HG02571 (cell line): ENCODE measurements around the gene PPP1CA.
A peak's percentile ranks its signal among the peaks of the same experiment; 100 is the strongest.

Experiments
- ATAC-seq: cut with Tn5 transposase; IDR thresholded peaks from one replicate; pipeline ENCODE4 v1.9.1; 2021; ENCODE audit warnings: mild to moderate bottlenecking, moderate library complexity; ENCODE audit not compliant: unreplicated experiment

The PPP1CA gene

GRCh38 chr11:67353317-67354074 lies 48.2 kb downstream of the PPP1CA start, which contains the start of gene POLD4:
TSS of gene POLD4 (minus strand) at chr11:67353546. CDS start at chr11:67353399, 147 bp downstream.
- ATAC-seq: peak; percentile 77

DNA sequence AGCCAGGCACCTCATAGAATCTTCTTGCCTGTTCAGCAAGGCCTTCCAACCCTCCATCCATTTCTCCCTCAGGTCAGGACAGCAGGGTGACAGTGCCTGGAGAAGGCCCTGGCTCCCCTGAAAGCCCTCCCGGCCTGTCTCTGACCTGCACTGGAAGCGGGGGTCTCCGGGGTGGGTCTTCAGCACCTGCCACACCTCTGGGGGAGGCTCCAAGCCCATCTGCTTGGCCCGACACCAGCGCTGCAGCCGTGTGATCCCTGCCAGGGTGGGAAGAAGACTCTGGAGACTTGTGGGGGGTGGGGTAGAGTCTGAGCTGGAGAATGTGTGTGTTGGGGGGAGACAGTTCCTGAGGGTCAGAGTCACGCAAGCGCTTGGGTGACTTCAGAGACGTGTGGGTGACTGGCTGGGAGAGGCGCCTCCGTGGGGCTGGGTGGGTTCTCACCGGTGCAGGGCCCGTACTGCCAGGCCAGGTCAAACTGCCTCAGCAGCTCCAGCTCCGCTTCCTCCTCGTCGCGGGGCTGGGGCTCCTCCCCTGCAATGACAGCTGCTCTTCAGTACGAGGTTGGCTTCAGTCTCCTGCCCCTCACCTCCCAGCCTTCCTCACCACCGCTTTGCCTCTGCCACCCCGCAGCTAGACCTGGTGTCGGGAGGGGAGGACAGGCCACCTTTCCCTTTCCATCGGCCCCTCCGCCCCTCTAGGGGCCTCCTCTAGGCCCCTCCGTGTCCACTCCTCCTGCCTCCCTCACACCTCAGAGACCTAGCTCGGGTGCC lies 48.9 kb downstream of the PPP1CA start:
- ATAC-seq: peak; percentile 18

DNA sequence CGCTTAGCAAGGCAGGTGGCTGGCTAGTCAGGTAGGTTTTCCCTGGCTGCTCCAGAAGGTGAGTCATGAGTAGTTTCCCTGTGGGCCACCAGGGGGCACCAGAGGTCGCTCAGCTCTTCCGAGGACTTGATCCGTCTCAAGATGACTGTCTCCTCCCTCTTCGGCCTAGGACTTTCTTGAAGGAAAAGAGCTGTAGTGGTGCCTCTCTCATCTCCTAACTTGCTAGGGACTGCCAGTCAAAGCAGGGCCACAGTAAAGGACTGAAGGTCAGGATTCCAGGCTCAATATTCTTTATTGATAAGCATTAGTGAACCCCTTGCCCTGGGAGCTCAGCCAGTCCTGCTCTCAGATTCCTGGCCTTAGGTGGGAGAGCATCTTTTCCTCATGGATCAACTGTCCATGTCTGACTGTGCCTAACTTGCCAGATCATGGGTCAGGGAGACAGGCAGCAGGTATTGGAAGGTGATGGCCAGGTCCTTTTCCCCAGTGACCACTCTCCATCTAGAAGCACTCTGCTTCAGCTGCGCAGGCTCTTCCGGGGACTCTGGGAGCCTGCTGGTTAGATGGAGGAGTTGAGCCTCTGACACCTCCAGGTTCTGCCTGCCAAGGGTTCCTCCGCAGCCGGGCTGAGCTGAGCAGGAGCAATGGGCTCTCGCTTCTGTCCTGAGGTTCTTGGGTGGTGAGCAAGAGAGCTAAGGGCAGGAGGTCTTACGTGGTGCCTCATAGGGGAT lies 50.2 kb downstream of the PPP1CA start:
- ATAC-seq: no peak

GRCh38 chr11:67349928-67350465 lies 51.7 kb downstream of the PPP1CA start:
- no peak for ATAC-seq

- ATAC-seq: no peak
These were observed 52.2 kb downstream of the PPP1CA start for GRCh38 chr11:67349457-67349856.

DNA sequence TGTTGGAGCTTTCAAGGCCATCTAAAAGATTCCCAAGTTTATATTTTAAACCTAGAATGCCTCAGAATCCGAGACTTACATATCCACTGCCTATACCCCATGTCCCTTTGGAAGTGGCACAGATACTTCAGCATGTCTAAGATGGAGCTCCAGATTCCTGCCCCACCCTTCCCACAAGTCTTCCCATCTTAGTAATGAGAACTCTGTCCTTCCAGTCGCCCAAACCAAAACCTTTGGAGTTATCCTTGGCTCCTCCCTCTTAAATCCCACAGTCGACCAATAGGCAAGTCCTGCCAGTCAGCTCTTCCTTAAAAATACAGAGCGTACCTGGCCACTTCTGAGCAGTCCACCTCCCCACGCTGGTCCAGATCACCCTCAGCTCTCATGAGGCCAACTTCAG lies 52.6 kb downstream of the PPP1CA start:
- no peak for ATAC-seq
